Stomach smooth muscle (tissue), 2 donors: Measurements from ENCODE around the gene MINPP1.

Source experiments
- H3K27ac ChIP-seq: one replicate; pipeline ENCODE4 v1.7.0; 2013; ENCODE audit warnings: mild to moderate bottlenecking, low read length, inconsistent platforms
- H3K27me3 ChIP-seq, 2 donors: one replicate each; pipeline ENCODE4 v1.7.0; 2013; ENCODE audit warnings: low read length in 2 of 2; ENCODE audit not compliant: insufficient read depth in 2 of 2, control insufficient read depth in 1 of 2
- H3K36me3 ChIP-seq, 2 donors: one replicate each; pipeline ENCODE4 v1.7.0; 2013; ENCODE audit warnings: low read length in 2 of 2; ENCODE audit not compliant: control insufficient read depth in 2 of 2, insufficient read depth in 2 of 2
- H3K4me1 ChIP-seq: one replicate; pipeline ENCODE4 v1.7.0; 2013; ENCODE audit warnings: low read length; ENCODE audit not compliant: control insufficient read depth, insufficient read depth
- H3K4me3 ChIP-seq, 2 donors: one replicate each; pipeline ENCODE4 v1.7.0; 2013; ENCODE audit warnings: low read length in 2 of 2
- H3K9ac ChIP-seq, 2 donors: one replicate each; pipeline ENCODE4 v1.7.0; 2013; ENCODE audit warnings: low read length in 2 of 2, mild to moderate bottlenecking in 1 of 2
- H3K9me3 ChIP-seq, 2 donors: one replicate each; pipeline ENCODE4 v1.7.0; 2013; ENCODE audit warnings: low read length in 2 of 2; ENCODE audit not compliant: control insufficient read depth in 2 of 2
- donor health status: healthy.
- donor health status: Pancreatic carcinoma.

Gene MINPP1

DNA sequence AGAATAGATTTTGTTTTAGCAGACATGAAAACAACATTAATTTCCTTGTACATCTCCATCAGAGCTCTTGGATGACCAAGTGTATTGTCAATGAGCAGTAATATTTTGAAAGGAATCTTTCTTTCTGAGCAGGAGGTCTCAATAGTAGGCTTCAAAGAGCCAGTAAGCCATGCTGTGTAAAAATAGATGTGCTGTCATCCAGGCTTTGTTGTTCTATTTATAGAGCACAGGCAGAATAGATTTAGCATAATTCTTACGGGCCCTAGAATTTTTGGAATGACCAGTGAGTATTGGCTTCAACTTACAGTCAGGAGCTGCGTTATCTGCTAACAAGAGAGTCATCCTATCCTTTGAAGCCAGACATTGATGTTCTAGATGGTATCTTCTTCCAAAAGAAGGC lies 19.0 kb downstream of the MINPP1 start:
- no peak overlapping the region for H3K4me3 ChIP-seq
- H3K36me3 ChIP-seq = peaks cover 8 to 14% of the 10 kb centered on the region in 2 donors

DNA sequence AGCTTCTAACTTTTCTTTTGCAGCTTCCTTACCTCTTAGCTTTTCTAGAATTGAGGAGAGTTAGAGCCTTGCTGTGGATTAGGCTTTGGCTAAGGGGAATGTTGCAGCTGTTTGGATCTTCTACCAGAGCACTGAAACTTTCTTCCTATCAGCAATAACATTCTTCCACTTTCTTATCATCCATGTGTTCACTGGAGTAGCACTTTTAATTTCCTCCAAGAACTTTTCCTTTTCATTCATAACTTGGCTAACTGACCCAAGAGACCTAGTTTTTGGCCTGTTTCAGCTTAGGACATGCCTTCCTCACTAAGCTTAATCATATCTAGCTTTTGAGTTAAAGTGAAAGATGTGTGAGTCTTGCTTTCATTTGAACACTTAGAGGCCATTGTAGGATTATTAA lies 19.6 kb downstream of the MINPP1 start:
- Histone ChIP-seq H3K9ac (no peak overlapping the region), H3K36me3 (peaks cover 6 to 11% of the 10 kb centered on the region in 2 donors), H3K27me3 (no peaks in the 10 kb centered on the region), H3K4me3 (no peak overlapping the region), H3K27ac (no peak overlapping the region), H3K9me3 (no peaks in the 10 kb centered on the region), H3K4me1 (peaks cover 5% of the 10 kb centered on the region)

More for the DNA sequence above, 19.0 kb downstream of the MINPP1 start:
- no peaks in the 10 kb centered on the region for H3K9me3 ChIP-seq
- H3K27ac ChIP-seq = no peak overlapping the region
- H3K9ac ChIP-seq = no peak overlapping the region
- H3K4me1 ChIP-seq = peaks cover 5% of the 10 kb centered on the region
- no peaks in the 10 kb centered on the region for H3K27me3 ChIP-seq

DNA sequence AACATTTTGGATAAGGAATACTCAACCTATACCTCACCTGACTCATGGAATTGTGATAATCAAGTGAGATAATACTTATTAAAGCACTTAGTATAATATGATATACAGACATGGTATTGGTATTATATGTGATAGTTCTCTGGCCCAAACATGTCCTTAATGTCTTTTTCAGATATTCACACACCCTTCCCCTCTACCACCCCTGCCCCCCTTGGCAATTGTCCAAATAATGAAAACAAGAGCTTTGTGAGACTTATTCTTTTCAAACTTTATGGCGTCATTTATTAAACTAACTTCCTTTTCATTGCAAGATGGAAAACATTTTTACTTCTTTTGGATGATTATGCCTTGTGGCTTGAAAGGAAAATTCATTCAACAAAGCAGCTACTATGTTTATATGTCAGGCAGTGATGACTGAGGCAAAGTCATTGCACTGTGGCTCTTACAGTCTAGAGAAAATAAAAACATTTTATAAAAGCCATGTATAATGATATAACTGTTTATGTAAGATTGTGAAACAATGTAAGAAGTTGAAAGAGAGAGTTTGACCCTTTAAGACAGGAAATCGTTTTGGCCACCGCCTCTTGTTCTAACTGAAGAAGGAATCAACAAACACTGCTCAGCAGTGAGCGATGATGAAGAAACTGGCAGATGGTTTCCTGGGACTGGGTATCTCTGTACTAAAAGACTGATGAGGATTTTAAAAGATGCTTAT lies 27.4 kb downstream of the MINPP1 start:
- Histone ChIP-seq H3K36me3 (peaks cover 4 to 6% of the 10 kb centered on the region in 2 donors), H3K4me1 (no peaks in the 10 kb centered on the region), H3K9me3 (peaks cover 0 to 4% of the 10 kb centered on the region in 2 donors), H3K27me3 (no peaks in the 10 kb centered on the region), H3K4me3 (no peak overlapping the region), H3K9ac (no peak overlapping the region), H3K27ac (no peak overlapping the region)

DNA sequence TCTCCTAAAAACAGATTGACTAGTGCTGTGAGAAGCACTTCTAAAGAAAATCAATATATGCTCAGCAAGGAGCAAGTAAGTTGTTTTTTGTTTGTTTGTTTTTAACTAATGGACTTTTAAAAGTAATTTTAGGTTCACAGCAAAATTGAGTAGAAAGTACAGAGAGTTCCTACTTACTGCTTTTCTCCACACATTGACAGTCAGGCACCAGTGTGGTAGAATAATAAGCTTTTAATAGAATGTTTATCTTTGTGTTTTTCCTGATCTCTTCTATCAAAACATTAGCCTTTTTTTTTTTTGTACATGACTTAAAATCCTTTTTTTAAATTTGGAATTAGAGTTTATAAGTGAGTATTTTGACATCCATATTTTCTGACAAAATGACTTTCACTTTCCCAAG lies 28.0 kb downstream of the MINPP1 start:
- Histone ChIP-seq H3K4me3 (no peak overlapping the region), H3K4me1 (no peaks in the 10 kb centered on the region), H3K9me3 (peaks cover 0 to 4% of the 10 kb centered on the region in 2 donors), H3K9ac (no peak overlapping the region), H3K27me3 (no peaks in the 10 kb centered on the region), H3K36me3 (peaks cover 4 to 6% of the 10 kb centered on the region in 2 donors), H3K27ac (no peak overlapping the region)

DNA sequence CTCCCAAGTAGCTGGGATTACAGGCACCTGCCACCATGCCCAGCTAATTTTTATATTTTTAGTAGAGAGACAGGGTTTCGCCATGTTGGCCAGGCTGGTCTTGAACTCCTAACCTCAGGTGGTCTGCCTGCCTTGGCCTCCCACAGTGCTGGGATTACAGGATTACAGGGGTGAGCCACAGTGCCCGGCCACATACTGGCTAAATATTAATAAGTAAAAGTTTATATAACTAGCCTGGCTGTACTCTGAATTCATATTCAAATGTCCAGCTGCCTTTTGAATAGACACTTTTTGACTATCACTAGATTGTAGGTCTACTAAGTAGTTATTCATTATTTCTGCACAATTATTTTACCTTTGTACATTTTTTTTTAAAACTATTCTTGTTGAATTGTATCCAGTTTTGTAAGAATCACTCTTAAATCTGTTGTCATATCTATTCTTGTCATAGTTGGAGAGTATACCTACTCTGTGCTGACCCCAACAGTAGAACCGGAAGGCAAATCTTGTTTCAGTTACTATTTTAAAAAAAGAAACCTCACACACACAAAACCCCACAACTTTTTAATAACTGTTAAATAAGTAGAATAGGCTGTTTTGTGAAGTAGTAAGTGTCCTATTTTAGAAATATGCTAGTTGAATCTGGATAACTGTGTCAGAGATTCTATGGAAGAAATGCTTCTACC lies 29.6 kb downstream of the MINPP1 start:
- peaks cover 0 to 4% of the 10 kb centered on the region in 2 donors for H3K9me3 ChIP-seq
- no peak overlapping the region for H3K27ac ChIP-seq
- no peaks in the 10 kb centered on the region for H3K27me3 ChIP-seq
- H3K4me3 ChIP-seq = no peak overlapping the region
- peaks cover 4 to 6% of the 10 kb centered on the region in 2 donors for H3K36me3 ChIP-seq
- peak overlapping the region in 1 of 2 donors; percentile 3 for H3K9ac ChIP-seq
- no peaks in the 10 kb centered on the region for H3K4me1 ChIP-seq

DNA sequence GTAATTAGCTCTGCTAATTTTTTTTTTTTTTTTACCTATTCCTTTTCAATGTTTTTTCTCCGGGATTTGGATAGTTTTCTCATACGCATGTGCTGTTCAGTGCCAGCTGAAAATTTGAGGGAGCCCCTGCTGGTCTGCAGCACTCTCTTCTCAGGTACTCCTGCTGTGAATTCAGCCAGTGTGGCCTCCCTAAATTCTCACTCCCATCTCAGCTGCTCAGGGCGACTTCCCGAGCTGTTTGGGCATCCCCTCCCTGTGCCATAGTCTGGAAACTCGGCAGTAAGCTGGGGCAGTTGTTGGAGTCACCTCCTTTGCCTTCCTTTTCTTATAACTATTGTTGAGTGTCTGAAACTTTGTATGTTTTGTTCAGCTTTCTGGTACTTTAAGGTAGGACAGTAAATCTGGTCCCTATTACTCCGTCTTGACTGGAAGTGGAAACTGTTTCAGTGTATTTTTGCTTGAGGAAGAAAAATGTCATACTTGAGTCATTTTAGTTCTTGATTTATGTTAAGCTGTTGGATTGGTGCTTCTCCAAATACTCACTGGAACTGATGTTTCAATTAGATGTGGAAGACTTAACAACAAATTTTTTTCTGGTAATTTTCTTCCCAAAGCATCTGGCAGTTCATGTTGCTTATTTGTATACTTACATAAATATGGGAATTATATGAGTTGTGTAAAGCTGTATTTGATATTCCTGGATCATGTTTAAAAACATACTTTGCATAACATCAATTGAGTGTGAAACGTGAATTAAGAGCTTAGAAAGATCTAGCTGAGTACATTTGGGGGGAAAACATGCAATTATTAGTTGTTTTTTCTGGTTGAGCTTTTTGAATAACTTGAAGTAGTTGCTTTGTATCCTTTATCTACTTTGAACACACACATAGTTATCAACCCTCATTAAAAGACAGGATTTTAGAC lies 33.7 kb downstream of the MINPP1 start:
- H3K27ac ChIP-seq = no peak overlapping the region
- no peaks in the 10 kb centered on the region for H3K9me3 ChIP-seq
- no peaks in the 10 kb centered on the region for H3K27me3 ChIP-seq
- no peaks in the 10 kb centered on the region for H3K4me1 ChIP-seq
- H3K9ac ChIP-seq = no peak overlapping the region
- peaks cover 0 to 11% of the 10 kb centered on the region in 2 donors for H3K36me3 ChIP-seq
- no peak overlapping the region for H3K4me3 ChIP-seq

DNA sequence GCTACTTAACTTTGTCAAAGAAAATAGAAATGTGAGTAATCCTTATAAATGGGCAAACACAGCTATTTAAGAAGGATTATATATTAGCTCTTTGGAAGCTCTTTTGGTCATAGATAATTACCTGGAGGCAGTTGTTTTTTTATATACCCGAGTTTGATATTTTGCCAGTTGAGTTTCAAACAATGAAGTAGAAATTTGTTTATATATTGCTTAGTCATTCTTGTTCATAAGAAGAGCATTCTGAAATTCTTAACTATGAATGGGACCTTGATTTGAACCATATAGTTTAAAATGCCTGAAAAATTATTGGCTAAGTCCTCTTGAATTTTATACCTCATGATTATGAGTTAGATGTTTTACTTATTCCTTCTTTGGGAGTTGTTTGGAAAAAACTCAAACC lies 36.4 kb downstream of the MINPP1 start:
- peaks cover 0 to 11% of the 10 kb centered on the region in 2 donors for H3K36me3 ChIP-seq
- no peaks in the 10 kb centered on the region for H3K27me3 ChIP-seq
- H3K27ac ChIP-seq = no peak overlapping the region
- no peak overlapping the region for H3K4me3 ChIP-seq
- H3K9me3 ChIP-seq = no peaks in the 10 kb centered on the region
- no peak overlapping the region for H3K9ac ChIP-seq
- no peaks in the 10 kb centered on the region for H3K4me1 ChIP-seq

DNA sequence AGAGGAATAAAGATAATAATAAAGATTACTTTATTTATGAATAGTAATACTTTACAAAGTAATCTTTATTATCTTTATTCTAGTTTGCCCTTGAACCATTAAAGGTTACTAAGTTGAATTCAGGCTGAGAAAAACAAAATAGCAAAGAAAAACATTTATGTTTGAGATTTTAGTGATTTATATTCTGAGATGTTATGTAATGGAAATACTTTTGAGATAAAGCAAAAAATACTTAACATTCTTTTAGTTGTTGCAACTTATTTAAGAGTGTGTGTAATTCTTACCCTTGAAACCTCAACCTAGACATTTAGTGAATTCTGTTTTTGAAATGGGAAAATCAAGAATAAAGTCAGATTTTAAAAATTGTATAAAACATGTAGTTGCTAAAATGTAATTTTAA lies 40.0 kb downstream of the MINPP1 start:
- Histone ChIP-seq H3K27ac (no peak overlapping the region), H3K4me1 (no peaks in the 10 kb centered on the region), H3K36me3 (peaks cover 4 to 11% of the 10 kb centered on the region in 2 donors), H3K27me3 (no peaks in the 10 kb centered on the region), H3K4me3 (no peak overlapping the region), H3K9ac (no peak overlapping the region), H3K9me3 (no peaks in the 10 kb centered on the region)

DNA sequence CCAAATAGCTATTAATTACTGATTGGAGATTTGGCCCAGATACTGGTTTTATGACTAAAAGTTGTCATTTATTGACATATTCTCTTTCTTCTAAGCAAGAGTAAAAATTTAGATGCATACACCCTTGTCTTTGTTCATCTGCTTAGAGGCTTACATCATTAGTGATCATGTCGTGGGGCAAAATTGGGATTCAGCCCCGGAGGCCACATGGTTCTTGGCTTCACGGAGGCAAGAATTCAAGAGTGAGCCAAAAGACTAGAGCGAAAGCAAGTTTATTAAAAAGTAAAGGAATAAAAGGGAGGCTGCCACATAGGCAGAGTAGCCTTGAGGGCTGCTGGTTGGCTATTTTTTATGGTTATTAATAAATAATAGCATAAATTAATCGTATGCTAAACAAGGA lies 41.1 kb downstream of the MINPP1 start:
- Histone ChIP-seq H3K4me1 (no peaks in the 10 kb centered on the region), H3K27me3 (no peaks in the 10 kb centered on the region), H3K27ac (no peak overlapping the region), H3K4me3 (no peak overlapping the region), H3K9ac (no peak overlapping the region), H3K36me3 (peaks cover 4 to 11% of the 10 kb centered on the region in 2 donors), H3K9me3 (no peaks in the 10 kb centered on the region)

DNA sequence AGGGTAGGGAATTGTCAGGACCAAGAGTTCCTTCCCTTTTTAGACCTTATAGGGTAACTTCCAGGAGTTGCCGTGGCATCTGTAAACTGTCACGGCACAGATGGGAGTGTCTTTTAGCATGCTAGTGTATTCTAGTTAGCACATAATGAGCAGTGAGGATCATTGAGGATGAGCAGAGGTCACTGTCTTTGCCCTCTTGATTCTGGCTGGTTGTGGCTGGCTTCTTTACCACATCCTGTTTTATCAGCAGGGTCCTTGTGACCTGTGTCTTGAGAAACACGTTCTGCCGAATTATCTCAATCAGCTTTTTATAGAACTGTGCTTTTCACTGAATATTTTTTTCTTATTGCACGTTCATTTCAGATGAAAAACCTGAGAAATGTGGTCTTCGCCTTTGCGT lies 41.5 kb downstream of the MINPP1 start:
- Histone ChIP-seq H3K27ac (no peak overlapping the region), H3K4me1 (no peaks in the 10 kb centered on the region), H3K9me3 (no peaks in the 10 kb centered on the region), H3K4me3 (no peak overlapping the region), H3K36me3 (peaks cover 4 to 11% of the 10 kb centered on the region in 2 donors), H3K9ac (no peak overlapping the region), H3K27me3 (no peaks in the 10 kb centered on the region)
